Measurements from ENCODE around the gene GRB7.
A peak's percentile ranks its signal among the peaks of the same experiment; 100 is the strongest.
"Not testable (repeated sequence)": the region's sequence is repeated elsewhere in the genome, so short reads cannot be mapped to it uniquely, and the experiment has no call there.

GRB7 gene

GRCh38 chr17:39732586-39732985, 5.2 kb upstream of the GRB7 start:
- DNase-seq (ENCODE audit: low read depth in 2 of 2): no peak

- no peak for DNase-seq (ENCODE audit: low read depth in 2 of 2)
Measured at GRCh38 chr17:39735882-39736281, 1.9 kb upstream of the GRB7 start.

- DNase-seq (ENCODE audit: low read depth in 2 of 2): no peak
Measured at GRCh38 chr17:39736319-39737165, 1.2 kb upstream of the GRB7 start.

- no peak for DNase-seq (ENCODE audit: low read depth in 2 of 2)
Measured at GRCh38 chr17:39737206-39737759, 455 bp upstream of the GRB7 start.

GRCh38 chr17:39738568-39738901, 797 bp downstream of the GRB7 start:
- peak in 1 of 2 donors; percentile 25 for DNase-seq (ENCODE audit: low read depth in 2 of 2)

GRCh38 chr17:39738983-39739884, 1.5 kb downstream of the GRB7 start:
- DNase-seq (ENCODE audit: low read depth in 2 of 2): no peak

- no peak for DNase-seq (ENCODE audit: low read depth in 2 of 2)
Measured at GRCh38 chr17:39739885-39740356, 2.2 kb downstream of the GRB7 start.

GRCh38 chr17:39740357-39741111, 2.8 kb downstream of the GRB7 start:
- DNase-seq (ENCODE audit: low read depth in 2 of 2): no peak

- DNase-seq (ENCODE audit: low read depth in 2 of 2): no peak
Measured at GRCh38 chr17:39742126-39742855, 4.6 kb downstream of the GRB7 start.

GRCh38 chr17:39742856-39743436, 5.2 kb downstream of the GRB7 start:
- no peak for DNase-seq (ENCODE audit: low read depth in 2 of 2)

- DNase-seq (ENCODE audit: low read depth in 2 of 2): no peak
Measured at GRCh38 chr17:39744075-39744835, 6.5 kb downstream of the GRB7 start.

GRCh38 chr17:39744836-39745215, 7.1 kb downstream of the GRB7 start:
- DNase-seq (ENCODE audit: low read depth in 2 of 2): no peak

GRCh38 chr17:39745335-39746144, 7.8 kb downstream of the GRB7 start:
- no peak for DNase-seq (ENCODE audit: low read depth in 2 of 2)

- no peak for DNase-seq (ENCODE audit: low read depth in 2 of 2)
Measured at GRCh38 chr17:39746145-39746461, 8.4 kb downstream of the GRB7 start.

GRCh38 chr17:39747745-39748144, 10.0 kb downstream of the GRB7 start:
- DNase-seq (ENCODE audit: low read depth in 2 of 2): no peak

GRCh38 chr17:39748444-39749034, 10.8 kb downstream of the GRB7 start:
- not testable (repeated sequence) for DNase-seq (ENCODE audit: low read depth in 2 of 2)

- no peak for DNase-seq (ENCODE audit: low read depth in 2 of 2)
Measured at GRCh38 chr17:39750131-39751015, 12.6 kb downstream of the GRB7 start.
